AG09309 (cell line): ENCODE data around the gene TCF3.

Experiments used
- DNase-seq: peaks from one replicate; pipeline ENCODE4 v3.0.0-alpha.2; 2010; ENCODE audit warnings: low read depth
- H3K4me3 ChIP-seq: 2 replicates; pipeline ENCODE4 v1.5.1; 2011; ENCODE audit warnings: mild to moderate bottlenecking, low read depth, low read length, moderate library complexity; ENCODE audit not compliant: control insufficient read depth
- CTCF ChIP-seq: IDR thresholded peaks from 2 replicates; pipeline ENCODE4 v1.5.1; 2011; ENCODE audit warnings: mild to moderate bottlenecking, low read depth, low read length, inconsistent platforms; ENCODE audit not compliant: insufficient read depth, control insufficient read depth; ENCODE audit errors: missing control alignments

TCF3 gene

GRCh38 chr19:1633269-1633826 is 19.1 kb downstream of the TCF3 start:
- no peak overlapping the region for H3K4me3 ChIP-seq
- DNase-seq, result no peak
- no peak for TF ChIP-seq CTCF

GRCh38 chr19:1632462-1633268 is 19.8 kb downstream of the TCF3 start:
- no peak for TF ChIP-seq CTCF
- no peak for DNase-seq
- H3K4me3 ChIP-seq, result no peak overlapping the region

DNA sequence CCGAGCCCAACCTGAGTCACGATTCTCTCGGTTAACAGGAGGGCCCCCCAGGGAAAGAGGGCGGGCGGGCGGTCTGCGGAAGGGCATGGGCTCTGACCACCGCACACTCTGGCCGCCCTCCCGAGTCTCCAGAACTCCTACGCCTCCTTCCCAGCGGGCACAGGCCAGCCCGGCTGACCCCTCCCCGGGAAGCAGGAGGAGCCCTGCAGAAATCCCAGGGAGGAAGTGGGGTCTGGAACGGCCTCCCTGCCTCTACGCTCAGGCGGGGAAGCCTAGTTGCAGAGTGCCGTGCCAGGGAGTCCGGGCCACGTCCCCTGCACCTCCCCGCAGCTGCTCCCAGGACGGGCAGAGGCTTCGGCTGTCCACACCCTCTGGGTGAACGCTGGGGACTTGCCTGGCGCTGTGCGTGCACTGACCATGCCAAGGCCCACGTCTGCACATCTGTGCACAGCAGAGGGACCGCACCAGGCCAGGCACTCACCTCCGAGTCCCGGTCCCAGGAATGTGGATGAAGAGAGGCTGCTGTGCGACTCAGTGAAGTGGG is 20.8 kb downstream of the TCF3 start:
- TF ChIP-seq CTCF, result no peak
- no peak for DNase-seq
- H3K4me3 ChIP-seq, result no peak overlapping the region

DNA sequence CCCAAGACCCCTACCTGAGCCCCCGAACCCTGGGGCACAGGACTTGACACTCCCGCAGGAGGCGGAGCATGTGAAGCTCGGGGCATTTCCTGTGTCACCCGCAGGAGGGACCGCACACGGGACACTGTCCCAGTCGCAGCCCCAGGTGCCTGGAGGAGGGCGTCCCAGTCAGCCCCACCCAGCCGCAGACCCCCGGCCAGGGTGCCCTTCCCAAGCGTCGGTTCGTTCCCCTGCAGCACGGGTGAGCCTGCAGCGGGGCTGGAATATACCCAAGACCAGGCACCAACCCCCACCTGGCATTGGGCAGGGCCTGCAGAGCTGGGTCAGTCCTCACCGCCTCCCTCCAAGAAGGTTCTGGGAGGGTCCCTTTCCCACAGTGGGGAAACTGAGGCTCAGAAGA is 21.6 kb downstream of the TCF3 start:
- no peak for DNase-seq
- no peak for TF ChIP-seq CTCF
- H3K4me3 ChIP-seq, result no peak overlapping the region

- H3K4me3 ChIP-seq, result no peak overlapping the region
- no peak for TF ChIP-seq CTCF
- no peak for DNase-seq
These were observed 22.4 kb downstream of the TCF3 start for GRCh38 chr19:1630012-1630411.

- DNase-seq, result no peak
- TF ChIP-seq CTCF, result no peak
- no peak overlapping the region for H3K4me3 ChIP-seq
These were observed 23.1 kb downstream of the TCF3 start for GRCh38 chr19:1629256-1629808.
